ENCODE measurements around the gene PRSS21. TPM values are rescaled to one million over a fixed set of nuclear protein-coding genes. Genes with fewer than 3 reads are reported as not detected.

Gene PRSS21, protein sequence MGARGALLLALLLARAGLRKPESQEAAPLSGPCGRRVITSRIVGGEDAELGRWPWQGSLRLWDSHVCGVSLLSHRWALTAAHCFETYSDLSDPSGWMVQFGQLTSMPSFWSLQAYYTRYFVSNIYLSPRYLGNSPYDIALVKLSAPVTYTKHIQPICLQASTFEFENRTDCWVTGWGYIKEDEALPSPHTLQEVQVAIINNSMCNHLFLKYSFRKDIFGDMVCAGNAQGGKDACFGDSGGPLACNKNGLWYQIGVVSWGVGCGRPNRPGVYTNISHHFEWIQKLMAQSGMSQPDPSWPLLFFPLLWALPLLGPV
- total RNA-seq = 3.8 and 4.6 TPM in 2 replicates

DNA sequence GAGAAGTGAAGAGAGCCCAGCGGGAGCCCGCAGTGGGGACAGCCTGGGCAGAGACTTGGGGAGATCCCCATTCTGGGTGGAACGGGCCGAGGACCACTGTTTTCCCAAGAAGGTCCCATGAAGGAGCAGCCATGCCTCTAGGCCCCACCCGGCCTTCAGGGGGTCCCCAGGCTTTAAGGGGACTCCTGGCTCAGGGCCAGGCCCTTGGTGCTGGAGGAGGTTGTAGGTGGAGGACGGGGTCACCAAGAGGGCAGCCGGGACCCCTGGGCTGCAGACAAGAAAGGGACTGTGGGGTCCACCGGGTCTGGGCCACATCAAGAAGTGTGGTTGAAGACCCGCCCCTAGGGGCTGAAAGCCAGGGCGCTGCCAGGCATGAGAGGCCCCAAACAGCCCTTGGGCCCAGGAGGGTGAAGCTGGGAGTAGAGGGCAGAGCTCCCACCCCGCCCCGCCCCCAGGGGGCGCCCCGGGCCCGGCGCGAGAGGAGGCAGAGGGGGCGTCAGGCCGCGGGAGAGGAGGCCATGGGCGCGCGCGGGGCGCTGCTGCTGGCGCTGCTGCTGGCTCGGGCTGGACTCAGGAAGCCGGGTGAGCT is at the start of gene PRSS21:
Gene PRSS21, plus strand, starts transcription at position 487 of the 589 bp plus-strand sequence. Its CDS starts 32 bp downstream, at position 519.

DNA sequence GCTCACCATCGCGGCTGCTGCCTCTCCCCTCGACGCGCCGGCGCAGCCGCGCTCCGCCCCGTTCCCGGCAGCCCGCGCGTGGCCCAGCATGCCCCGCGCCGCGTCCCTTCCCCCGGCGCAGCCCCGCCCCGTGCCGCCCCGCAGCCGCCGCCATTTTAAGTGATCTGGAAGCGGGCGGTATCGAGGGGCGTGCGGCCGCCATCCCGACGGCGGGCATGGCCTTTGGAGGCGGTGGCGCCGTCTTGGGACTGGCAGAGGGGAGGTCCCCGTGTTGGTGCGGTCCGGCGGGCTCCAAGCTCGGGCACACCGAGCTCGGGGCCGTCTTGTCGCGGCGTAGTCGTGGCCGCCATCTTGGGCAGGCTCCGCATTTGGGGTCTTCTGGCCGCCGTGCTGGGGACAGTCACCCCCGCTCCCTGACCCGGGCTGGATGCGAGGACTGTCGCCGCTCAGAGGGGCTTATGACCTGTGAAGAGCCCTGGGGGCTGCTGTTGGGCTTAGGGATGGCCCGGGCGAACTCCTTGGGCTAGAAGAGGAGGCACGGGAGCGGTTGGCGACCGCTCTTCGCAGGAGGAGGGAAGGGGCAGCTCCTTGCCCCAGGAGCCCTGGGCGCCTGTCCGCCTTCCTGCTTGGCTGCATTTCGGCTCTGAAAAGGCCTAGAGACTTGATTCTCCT is 39.7 kb upstream of the PRSS21 start, which contains the start of gene ELOB:
Gene ELOB, minus strand, starts transcription at position 50 of the 672 bp plus-strand sequence. Its CDS starts 41 bp downstream, at position 9.

DNA sequence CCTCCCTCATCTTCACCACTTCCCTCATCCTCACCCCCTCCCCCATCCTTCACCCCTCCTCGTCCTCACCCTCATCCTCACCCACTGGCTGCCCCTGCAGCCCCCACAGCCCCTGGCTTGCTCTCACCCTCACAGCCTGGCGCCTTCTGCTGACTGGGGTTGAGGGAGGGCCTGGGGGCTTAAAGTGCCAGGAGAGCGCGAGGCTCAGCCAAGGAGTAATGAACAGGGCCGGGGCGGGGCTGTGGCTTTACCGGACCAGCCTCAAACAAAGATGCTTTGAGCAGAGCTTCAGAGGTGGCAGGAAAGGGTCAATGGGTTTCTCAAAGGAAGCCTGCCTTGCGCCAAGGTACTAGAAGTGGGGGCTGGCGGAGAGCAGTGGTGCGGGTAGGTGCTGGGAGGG is 29.6 kb upstream of the PRSS21 start, which contains the start of gene PRSS33:
Gene PRSS33, minus strand, starts transcription at position 155 of the 400 bp plus-strand sequence. CDS start 1,013 bp downstream, outside the sequence.

DNA sequence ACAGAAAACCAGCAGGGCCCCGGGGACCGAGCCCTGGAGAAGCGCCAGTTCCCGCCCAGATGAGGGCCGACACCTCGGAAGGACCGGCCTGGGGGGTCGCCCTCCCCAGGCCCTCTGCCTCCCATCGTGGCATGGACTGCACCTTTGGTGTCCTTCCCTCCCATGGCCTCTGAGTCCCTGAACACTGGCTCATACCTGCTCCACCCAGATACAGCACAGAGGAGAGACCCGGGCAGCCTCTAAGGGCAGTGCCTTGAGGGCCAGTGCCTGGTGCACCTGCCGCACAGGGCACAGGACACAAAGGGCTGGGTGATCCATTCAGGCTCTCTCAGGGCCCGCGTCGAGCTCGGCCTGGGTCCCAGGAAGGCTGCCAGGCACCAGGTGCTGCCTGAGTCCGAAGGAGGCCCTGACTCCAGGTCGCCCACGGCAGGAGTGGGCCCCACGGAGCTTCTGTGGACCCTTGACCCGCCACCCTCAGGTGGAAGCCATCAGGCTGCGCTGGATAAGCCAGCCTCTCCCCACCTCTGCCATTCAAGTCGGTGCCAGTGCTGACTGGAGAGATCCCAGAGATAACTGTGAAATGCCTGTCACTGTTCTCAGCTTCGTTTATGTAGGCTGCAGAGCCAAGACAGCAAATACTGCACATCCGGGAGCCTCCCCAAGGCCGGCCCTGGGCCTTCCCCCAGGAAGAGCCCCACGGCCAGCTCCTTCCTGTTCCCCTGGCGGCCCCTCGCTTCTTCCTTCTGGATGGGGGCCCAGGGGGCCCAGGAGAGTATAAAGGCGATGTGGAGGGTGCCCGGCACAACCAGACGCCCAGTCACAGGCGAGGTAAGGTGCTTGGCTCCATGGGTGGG is 12.7 kb downstream of the PRSS21 start, which contains the start of gene ZG16B:
Gene ZG16B, plus strand, starts transcription at position 803 of the 854 bp plus-strand sequence. CDS start 139 bp downstream, outside the sequence.

DNA sequence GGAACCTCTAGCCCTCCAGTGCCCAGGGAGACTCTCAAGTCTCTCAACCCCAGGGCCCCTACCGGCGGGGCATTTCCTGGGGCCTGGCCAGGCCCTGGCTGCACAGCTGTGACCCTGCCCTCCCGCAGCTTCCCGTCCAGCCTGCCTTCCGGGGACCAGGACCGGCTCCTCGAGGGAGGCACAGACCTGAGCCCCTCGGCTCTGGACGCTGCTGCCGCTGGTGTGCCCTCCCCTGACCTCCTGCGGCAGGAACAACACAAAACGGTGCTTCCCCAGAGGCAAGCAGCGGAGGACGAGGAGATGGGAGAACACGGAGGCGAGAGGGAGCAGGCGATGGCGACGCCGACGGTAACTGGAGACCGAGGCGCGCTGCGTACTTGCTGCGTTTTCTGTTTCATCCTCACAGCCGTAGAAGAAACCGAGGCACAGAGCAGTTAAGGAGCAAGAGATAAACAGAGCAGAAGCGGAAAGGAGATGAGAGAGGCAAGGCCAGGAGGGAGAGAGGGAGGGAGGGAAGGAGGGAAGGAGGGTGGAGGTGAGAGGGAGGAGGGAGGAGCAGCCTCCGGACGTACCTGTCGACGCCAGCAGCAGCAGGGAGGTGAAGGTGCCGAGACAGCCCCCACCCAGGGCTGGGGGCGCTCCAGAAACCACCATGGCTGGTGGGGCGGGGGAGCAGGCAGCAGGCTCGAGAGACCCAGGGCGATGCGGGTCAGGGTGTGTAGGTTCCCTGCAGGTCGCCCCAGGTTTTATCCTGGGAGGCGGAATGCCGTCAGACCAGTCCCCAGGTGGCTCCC is 40.6 kb downstream of the PRSS21 start, which contains the start of gene PRSS22:
Gene PRSS22, minus strand, starts transcription at position 720 of the 794 bp plus-strand sequence. Its CDS starts 66 bp downstream, at position 654.

Other genes with a start within 250 kb of the PRSS21 start
- 37.3 and 37.5 TPM in 2 replicates for gene KCTD5, start 134.7 kb upstream of the PRSS21 start, total RNA-seq
- 1.0 and 1.9 TPM in 2 replicates for gene PRSS27, start 97.0 kb upstream of the PRSS21 start, total RNA-seq
- gene SRRM2, start 64.6 kb upstream of the PRSS21 start, total RNA-seq = 39.0 and 118 TPM in 2 replicates
- gene ELOB, start 40.0 kb upstream of the PRSS21 start, total RNA-seq = 180 and 232 TPM in 2 replicates
- not detected in 2 replicates for gene PRSS33, start 29.7 kb upstream of the PRSS21 start, total RNA-seq
- not detected in 2 replicates for gene PRSS41, start 18.8 kb upstream of the PRSS21 start, total RNA-seq
- 0.68 and 4.1 TPM in 2 replicates for gene ZG16B, start 13.1 kb downstream of the PRSS21 start, total RNA-seq
- 7.5 and 54.4 TPM in 2 replicates for gene PRSS22, start 40.9 kb downstream of the PRSS21 start, total RNA-seq
- 52.8 and 69.7 TPM in 2 replicates for gene FLYWCH2, start 66.0 kb downstream of the PRSS21 start, total RNA-seq
- 84.4 and 111 TPM in 2 replicates for gene FLYWCH1, start 94.7 kb downstream of the PRSS21 start, total RNA-seq
- 3.8 and 10.2 TPM in 2 replicates for gene KREMEN2, start 147.0 kb downstream of the PRSS21 start, total RNA-seq
- gene PAQR4, start 152.1 kb downstream of the PRSS21 start, total RNA-seq = 6.5 and 8.8 TPM in 2 replicates
- 0.34 and 0.50 TPM in 2 replicates for gene PKMYT1, start 163.2 kb downstream of the PRSS21 start, total RNA-seq
- gene CLDN9, start 195.7 kb downstream of the PRSS21 start, total RNA-seq = under 0.01 and 0.14 TPM in 2 replicates
- under 0.01 and 0.14 TPM in 2 replicates for gene CLDN6, start 200.9 kb downstream of the PRSS21 start, total RNA-seq
- 279 and 421 TPM in 2 replicates for gene TNFRSF12A, start 203.1 kb downstream of the PRSS21 start, total RNA-seq
- 2.4 and 9.4 TPM in 2 replicates for gene HCFC1R1, start 206.7 kb downstream of the PRSS21 start, total RNA-seq
- 14.4 and 23.2 TPM in 2 replicates for gene THOC6, start 206.8 kb downstream of the PRSS21 start, total RNA-seq
- 23.3 and 27.3 TPM in 2 replicates for gene BICDL2, start 219.7 kb downstream of the PRSS21 start, total RNA-seq
- 0.21 and 0.34 TPM in 2 replicates for gene MMP25, start 229.3 kb downstream of the PRSS21 start, total RNA-seq
- 1.7 and 32.1 TPM in 2 replicates for gene IL32, start 248.4 kb downstream of the PRSS21 start, total RNA-seq